Brain microvascular endothelial cell (primary cell): ENCODE results near the gene FAM241B.

Experiments used
- DNase-seq: peaks from one replicate; pipeline ENCODE4 v3.0.0-alpha.2; 2020
- H3K27ac ChIP-seq: fragments of 250-450 bp; sonication (Bioruptor Pico); 2 replicates; pipeline ENCODE4 v1.5.1; 2020; ENCODE audit warnings: mild to moderate bottlenecking, moderate library complexity
- H3K27me3 ChIP-seq: fragments of 250-450 bp; sonication (Bioruptor Pico); replicated peaks from 2 replicates; pipeline ENCODE4 v1.5.1; 2020; ENCODE audit warnings: mild to moderate bottlenecking
- H3K36me3 ChIP-seq: fragments of 250-450 bp; sonication (Bioruptor Pico); replicated peaks from 2 replicates; pipeline ENCODE4 v1.5.1; 2020; ENCODE audit warnings: mild to moderate bottlenecking
- H3K4me3 ChIP-seq: 2 replicates; pipeline ENCODE4 v1.5.1; 2011; ENCODE audit warnings: low read depth, mild to moderate bottlenecking, control low read depth, low read length, moderate library complexity
- CTCF ChIP-seq: IDR thresholded peaks from 2 replicates; pipeline ENCODE4 v1.5.1; 2011; ENCODE audit warnings: low read depth, mild to moderate bottlenecking, moderate library complexity, low read length, control low read depth, inconsistent platforms; ENCODE audit errors: missing control alignments
- in situ Hi-C: cut with HindIII; loops from 2 replicates; pipeline ENCODE4 v1.10.0; 2017; ENCODE audit warnings: low sequenced_read_pairs, low pct_ligation_motif_present

FAM241B gene

GRCh38 chr10:69630651-69631400, 779 bp downstream of the FAM241B start:
- Histone ChIP-seq H3K27me3 (peaks cover 19% of the 10 kb centered on the region), H3K36me3 (no peaks in the 10 kb centered on the region), H3K4me3 (peak overlapping the region; percentile 42), H3K27ac (no peak overlapping the region)
- in situ Hi-C loops: no loop called here
- DNase-seq: no peak
- TF ChIP-seq CTCF: no peak

GRCh38 chr10:69631566-69631965, 1.5 kb downstream of the FAM241B start:
- Histone ChIP-seq H3K4me3 (no peak overlapping the region), H3K27ac (no peak overlapping the region), H3K27me3 (peaks cover 22% of the 10 kb centered on the region), H3K36me3 (no peaks in the 10 kb centered on the region)
- DNase-seq: no peak
- no peak for TF ChIP-seq CTCF
- in situ Hi-C loops: no loop called here

DNA sequence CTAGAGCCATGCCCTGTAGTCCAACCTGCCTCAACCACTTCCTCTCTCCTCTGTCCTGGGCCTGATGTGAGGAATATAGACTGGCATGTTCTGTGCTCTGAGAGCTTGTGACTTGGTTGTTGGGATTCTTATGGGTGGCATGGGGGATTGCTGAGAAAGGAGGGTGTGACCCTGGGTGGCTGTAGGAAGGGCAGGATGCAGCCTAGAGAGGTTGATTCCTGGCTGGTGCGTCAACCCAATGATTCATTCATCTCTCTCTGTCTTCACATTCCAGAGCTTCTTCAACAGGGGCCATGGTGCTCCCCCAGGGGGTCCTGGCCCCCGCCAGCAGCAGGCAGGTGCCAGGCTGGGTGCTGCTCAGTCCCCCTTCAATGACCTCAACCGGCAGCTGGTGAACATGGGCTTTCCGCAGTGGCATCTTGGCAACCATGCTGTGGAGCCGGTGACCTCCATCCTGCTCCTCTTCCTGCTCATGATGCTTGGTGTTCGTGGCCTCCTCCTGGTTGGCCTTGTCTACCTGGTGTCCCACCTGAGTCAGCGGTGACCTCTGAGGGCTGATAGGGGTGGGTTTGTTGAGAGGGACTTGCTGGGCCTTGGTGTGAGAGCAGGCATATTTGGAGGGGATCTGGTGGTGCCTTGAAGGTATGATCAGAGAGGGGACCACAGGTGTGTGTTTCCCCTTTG, 2.6 kb downstream of the FAM241B start:
- no peak for TF ChIP-seq CTCF
- no peaks in the 10 kb centered on the region for H3K36me3 ChIP-seq
- in situ Hi-C loops: no loop called here
- no peak overlapping the region for H3K4me3 ChIP-seq
- no peak overlapping the region for H3K27ac ChIP-seq
- no peak for DNase-seq
- H3K27me3 ChIP-seq: peaks cover 22% of the 10 kb centered on the region

DNA sequence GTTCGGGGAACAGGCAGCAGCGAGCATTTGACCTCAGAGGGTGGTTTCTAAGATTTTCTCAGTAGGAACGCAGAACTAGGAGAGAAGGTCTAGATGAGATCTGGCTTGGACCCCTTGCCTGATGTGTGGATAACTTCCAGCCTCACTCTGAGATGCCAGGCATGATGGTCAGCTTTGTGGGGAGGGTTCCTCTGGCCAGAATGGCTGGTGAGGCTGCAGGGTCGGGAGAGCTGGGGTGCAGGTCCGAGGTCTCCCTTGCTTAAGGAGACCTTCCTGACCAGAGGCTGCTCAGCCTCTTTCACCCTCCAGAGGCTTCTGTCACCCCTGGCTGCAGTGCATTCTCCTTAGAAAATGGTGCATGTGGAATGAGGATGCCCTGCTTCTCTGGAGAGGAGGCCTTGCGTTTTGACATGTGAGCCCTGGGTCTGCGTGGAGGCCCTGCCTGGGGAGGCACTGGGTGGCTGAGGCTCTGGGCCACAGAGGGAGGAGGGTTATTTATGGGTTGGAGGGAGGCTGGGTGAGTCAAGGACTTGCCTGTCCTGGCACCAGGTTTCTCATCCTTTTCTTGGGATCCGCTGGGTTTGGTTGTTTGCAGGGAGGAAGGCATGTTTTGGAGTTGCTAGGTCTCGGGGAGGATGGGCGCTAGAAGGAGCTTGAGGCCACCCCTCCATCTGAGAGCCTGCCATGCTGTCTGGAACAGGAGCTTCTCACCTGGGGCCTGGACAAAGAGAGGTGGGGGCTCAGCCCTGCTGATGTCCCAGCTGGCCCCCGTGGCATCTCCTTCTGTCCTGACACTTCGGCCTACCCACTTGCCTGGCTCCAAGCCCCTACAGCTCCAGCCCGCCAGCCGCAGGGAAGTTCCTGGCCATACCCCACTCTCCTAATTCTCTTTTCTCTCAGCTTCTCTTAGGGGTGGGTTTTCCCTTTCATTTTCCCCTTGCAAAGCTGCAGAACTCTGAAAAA, 3.9 kb downstream of the FAM241B start:
- no peak overlapping the region for H3K27ac ChIP-seq
- in situ Hi-C loops: no loop called here

More for the DNA sequence above, 3.9 kb downstream of the FAM241B start:
- Histone ChIP-seq H3K36me3 (no peaks in the 10 kb centered on the region), H3K27me3 (peaks cover 22% of the 10 kb centered on the region), H3K4me3 (no peak overlapping the region)
- no peak for TF ChIP-seq CTCF
- DNase-seq: no peak
